ENCODE measurements around the gene HINFP.

DNA sequence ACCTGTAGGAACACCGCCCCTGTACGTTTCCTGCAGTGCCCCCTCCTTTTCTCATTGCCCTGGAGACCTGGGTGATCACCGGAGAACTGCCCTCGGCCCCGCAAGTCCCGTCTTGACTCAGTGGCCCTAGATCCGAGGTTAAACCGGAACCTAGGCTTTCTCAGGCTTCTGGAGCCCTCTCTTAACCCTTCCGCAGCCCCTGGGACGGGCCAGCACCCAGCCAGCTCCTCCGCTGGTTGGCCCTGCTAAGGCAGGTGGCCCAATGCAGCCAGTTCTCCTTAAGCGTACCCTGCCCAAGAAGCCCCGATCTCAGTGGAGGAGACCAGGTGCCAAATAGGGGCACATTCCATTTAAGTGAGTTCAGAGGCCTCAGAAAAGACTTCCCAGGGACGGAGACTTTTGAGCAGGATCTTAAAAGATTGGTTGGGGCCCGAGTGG lies 47.9 kb downstream of the HINFP start:
- TF ChIP-seq POLR2A (IDR thresholded peaks at IDR 0.05; ENCODE audit: low read depth, low read length) (no peak), POLR2AphosphoS5 (IDR thresholded peaks at IDR 0.05; ENCODE audit: low read depth, low read length) (no peak), TAF1 (IDR thresholded peaks at IDR 0.05; ENCODE audit: borderline replicate concordance, low read depth, low read length) (no peak)
